ENCODE results near the gene PDE4D.
A peak's percentile ranks its signal among the peaks of the same experiment; 100 is the strongest.

PDE4D gene

DNA sequence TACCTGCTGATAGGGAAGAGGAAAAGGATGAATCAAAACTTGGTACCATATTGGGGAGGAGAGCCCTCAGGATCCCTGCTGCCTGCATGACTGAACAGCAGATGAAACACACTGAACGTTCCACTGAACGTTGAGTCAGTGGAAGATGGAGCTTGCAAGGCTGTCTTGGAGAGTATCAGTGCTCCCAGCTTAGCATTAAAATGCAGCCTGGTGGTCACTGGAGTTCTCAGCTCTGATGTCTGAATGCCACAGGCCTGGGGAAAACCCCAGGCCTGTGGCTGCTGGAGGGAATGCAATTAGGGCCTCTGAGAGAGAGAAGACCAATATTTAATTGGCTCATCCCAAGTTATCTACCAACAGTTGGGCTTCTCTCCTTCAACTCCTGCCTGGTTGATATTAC is 54.5 kb downstream of the PDE4D start:
- DNase-seq (ENCODE audit: low read depth), result no peak

DNA sequence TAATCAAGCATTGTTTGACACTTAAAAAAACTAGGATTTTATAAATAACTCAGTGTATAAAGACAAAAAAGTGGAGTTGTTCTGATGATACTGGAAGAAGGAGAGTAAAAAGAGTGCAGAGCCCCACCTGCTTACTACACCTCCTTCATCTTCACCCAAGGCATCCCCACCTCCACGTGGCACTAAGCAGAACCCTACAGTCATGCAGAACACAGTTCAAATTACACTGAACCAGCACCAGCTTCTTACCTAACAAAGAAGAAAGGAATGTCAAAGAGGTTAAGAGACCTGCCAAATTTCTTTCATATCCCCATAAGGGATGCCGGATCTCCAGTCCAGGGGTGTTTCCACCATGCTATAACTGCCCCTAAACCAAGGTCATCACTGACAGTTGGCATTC is 55.5 kb downstream of the PDE4D start:
- no peak for DNase-seq (ENCODE audit: low read depth)

DNA sequence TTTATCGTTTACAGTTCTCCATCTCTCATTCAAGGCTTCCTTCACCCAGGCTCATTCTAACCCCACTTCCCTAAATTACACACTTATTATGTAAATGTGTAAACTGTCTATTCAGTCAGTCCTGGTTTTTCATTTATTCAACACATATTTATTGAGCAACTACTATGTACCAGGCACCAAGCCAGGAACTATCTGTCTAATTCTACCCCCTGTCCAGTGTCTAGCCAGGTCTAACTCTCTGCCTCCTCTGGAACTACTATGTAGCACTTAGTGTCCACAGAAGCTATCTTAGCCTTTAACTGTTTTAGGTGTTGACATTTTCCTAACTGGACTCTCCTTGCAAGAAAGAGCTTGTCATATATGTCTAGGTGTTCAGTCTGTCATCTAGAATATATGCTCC is 56.5 kb downstream of the PDE4D start:
- no peak for DNase-seq (ENCODE audit: low read depth)

DNA sequence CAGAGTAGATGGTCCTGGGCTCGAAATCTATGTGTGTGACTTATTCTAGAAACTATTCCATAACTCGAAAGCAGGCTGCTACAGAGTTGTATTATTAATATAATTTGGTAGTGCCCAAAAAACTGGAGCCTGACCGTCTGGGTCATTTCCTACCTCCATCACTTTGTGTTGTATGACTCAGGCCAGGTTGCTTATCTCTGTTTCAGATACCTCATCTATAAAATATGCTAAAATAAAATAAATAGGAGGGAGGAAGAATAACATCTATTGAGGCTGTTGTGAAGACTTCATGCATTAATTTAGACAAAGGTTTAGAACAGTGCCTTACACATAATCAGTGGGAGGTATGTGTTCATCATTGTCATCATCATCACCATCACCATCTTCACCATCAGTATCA is 57.7 kb downstream of the PDE4D start:
- DNase-seq (ENCODE audit: low read depth), result no peak

DNA sequence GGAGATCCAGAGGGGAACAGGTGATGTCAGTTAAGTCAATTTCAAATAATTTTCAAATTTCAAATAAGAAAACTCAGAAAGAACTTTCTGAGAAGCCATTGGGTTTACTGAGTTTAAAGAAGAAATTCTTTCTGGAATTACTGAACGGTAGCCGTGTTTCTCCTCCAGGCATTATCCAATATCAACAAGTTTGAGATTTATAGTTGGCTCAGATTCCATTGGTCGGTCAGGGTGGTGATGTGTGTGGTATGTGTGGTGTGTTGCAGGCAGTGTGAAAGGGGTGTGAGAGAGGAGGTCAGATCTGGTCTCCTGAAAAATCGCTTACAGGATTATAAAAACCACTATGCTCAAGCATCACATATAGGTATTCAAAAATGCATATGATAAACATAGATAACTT is 60.1 kb downstream of the PDE4D start:
- DNase-seq (ENCODE audit: low read depth), result no peak

DNA sequence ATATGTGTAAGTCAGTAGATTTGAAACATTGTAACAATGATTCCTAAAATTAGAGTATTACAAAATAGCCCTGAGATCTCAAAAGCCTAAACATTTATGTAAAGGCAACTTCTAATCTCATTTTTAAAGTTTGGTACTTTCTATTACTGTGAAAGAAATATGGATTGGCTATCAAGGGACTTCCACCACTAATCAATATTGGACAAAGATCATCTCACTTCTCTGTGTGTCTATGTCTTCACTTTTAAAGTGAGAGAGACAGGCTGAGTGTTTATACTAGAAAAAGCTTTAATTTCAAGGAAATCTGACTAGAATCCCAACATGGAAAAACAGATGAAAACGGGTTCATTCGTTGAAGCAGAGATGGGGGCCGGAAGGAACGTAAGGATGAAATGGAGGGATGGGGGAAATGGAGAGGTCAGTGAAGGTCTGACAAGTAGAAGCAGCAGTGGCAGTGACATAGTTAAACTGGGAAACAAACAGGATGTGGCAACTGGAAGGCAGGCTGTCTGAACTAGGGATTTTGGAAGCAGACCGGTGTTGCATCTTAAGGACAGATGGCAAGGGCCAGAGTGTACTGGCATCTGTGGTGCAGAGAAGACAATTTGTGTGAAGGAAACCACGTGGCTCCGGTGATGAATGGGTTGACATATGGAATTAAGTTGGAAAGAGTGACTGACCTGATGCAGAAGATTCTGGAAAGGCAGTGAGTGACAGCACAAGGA is 60.8 kb downstream of the PDE4D start:
- DNase-seq (ENCODE audit: low read depth), result no peak

DNA sequence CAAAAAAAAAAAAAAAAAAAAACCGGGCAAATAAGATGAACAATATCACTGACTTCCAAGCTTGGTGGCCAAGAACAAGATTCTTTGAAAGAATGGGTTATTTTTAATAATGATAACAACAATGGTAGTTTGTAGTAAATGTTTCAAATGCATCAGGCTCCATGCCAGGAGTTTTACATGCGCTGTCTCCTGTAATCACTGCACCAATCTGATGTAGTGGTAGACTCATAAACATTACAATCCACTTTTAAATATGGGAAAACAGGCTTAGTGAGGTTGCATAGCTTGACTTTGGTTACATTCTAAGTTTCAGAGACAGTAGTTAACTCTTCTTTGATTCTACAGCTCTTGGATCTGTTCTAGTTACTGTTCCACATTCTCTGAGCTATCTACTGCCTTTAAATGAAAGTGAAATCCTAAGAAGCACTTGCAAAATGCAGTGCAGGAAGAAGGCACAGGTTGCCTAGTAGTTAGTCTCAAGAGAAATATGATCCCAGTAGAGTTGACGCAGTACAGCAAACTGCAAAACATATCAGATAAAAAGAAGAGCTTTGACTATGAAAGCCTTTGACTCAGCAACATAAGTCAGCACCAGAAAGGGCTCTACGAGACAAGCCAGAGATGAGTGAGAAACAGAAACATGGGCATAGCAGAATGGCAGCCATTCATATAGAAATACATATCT is 62.1 kb downstream of the PDE4D start:
- no peak for DNase-seq (ENCODE audit: low read depth)

DNA sequence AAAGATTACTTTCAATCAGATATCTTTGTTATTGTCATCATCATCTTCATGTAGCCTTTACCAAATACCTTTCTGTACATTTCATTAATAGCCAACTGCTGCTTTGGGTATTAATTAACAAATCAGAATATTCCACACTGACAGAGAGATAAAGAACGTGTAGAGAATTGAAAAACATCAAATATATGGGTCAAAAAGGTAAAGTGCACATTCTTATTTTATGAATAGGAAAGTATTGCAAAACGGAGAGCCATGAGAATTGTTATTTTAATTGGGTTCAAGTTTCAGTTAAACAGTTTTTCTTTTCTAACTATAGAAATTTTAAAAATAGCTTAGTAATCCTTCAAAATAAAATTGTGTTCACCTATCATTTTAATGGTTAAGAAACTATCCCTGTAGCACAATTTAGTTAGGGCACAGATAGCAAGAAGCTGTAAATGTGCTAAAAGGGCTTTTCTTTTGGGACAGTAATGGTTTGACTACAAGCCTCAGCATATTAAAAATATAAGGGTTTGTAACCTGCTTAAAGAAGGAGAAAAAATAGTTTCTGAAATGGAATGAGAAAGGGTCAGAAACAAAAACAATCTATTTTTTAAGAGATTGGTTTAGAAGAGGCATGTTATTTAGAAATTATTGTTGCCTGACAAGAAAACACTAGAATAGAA is 62.9 kb downstream of the PDE4D start:
- no peak for DNase-seq (ENCODE audit: low read depth)

DNA sequence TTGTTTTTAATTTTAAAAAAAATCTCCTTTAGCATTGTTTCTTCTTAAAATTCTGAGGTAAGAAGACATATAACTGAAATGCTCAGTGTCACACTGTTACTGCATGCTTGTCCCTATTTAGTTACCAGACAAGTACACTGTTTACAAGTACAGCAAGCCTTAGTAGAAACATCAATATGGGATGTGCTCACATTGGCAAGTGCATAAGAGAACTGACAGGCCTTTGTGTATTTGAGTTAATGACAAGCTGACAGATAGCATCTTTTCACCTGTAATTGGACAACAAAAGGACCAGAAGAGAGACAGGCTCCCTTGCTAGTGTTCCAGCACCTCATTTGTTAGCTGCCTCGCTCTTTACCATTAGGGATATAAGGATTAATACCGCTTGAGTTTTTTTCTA is 63.6 kb downstream of the PDE4D start:
- DNase-seq (ENCODE audit: low read depth), result no peak

DNA sequence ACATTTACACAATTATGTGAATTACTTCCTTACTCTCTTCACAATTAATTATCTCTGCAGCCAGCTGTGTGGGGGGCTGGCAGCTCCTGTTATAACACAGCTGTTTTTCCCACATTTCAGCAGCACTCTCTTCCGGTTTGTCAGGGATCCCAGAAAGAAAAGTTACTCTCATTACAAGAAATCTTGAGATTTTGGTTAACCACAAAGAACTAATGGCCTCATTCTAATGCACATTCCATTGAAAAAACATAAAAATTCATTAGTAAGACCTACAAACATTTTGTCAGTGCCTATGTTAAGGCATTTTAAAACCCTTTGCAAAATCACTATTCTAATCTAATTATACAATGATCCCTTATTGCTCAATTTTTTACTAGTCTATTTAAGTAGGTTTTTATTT is 64.1 kb downstream of the PDE4D start:
- no peak for DNase-seq (ENCODE audit: low read depth)

DNA sequence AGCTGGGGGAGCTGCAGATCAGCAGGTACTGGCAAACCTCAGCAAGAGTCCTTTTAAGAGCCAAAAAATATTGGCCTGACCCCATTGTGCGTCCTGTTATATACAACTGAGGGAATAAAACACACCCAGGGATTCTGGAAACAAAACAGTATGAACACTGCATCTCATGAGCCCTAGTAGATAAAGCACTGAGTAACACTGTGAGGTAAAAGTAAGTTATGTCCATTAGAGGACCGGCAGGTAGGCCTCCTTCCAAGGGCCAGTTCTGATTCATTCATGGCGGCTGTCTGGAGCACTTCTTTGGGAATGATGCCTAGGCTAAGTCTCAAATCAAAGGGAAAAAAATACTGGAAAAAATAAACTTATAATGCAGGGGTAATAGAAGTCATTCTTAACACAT is 64.9 kb downstream of the PDE4D start:
- no peak for DNase-seq (ENCODE audit: low read depth)

DNA sequence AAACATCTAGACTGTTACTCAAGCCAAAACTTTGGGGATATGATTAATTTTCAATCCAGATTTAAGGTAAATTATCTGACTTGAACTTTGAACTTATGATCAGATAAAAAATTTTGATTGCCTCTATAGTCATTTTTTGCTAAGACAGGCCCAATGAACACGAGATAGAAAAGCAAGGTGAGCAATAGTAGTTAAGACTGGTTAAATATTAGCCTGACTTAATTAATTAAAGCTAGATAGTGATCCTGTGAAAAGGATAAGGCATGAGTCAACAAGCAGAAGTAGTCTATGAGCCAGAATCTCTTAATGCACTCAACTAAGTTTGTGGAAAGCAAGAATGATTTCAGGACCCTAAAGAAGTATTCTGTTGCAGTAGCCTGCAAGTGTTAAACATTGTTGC is 66.5 kb downstream of the PDE4D start:
- no peak for DNase-seq (ENCODE audit: low read depth)

DNA sequence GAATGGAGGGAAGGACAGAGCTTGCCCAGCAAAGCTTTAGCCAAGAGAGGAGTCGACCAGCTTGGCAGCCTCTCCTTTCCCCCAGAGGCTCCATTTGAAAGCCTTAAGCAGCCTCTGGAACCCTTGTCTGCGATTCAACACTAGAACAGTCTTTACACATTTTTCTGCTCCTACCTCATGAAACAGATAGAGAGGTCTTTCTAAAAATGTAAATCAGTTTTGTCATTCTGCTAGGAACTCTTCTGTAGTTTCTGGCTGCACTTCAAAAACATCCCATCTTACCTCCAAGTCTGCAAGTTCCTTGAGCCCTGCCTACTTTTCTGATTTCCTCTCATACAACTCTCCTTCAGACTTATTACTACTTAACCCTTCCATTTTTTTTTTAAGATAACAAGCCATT is 70.1 kb downstream of the PDE4D start:
- no peak for DNase-seq (ENCODE audit: low read depth)

DNA sequence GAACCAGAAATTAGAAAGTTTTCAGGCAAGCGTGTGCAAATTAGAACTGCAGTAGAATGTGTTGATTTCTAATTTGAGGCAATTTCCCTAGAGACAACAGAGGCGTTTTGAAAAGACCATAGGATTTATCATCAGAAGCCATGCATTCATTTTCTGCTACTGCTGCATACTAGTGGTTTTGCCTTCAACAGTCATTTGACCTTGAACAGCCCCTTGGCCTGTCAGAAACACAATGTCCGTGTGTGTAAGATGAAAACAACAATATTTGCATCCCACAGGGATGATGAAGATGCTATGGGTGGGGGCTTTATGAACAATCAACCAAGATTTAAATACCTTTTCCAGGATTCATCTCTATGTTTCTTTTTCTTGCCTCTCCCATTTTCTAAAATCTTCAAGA is 73.7 kb downstream of the PDE4D start:
- DNase-seq (ENCODE audit: low read depth), result no peak

DNA sequence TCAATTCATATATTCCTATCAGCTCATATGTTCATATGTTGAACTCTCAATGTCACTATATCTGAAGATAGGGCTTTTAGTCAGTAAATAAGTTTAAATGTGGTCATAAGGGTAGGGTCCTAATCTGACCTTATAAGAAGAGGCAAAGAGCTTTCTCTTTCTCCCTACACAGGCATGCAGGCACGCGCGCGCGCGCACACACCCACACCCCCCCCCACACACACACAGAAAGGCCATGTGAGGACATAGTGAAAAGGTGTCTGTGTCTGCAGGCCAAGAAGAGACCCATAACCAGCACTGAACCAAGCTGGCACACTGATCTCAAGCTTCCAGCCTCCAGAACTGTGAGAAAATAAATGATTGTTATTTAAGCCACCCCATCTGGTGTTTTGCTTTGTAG is 76.0 kb downstream of the PDE4D start:
- DNase-seq (ENCODE audit: low read depth), result no peak

DNA sequence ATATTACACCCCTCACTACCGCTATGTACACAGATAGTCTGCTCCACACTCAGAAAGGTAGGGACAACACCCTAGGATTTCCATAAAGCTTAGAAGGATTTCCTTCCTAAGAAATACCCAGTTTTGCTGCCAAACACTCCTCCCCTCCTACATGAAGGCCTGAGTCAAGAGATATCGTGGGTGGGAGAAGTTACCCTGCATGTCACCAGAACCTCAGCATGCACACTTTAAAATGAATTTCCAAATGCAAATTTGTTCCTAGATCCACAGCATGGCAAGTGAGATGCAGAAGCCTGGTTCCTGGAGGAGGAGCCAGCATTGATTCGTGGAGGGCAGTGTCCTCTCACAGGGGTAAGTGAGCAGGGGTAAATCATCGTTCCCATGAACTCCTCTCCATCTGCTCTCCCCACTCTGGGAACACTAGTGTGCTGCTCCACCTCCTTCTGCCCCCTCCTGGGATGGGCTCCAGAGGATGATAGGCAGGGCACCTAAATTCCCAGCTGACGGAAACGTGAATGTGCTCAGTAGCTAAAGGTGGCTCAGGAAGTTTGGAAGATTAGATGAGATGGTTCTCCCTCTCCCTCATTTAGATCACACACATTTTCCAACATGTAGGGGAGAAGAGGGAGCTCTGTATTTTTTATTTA is 76.7 kb downstream of the PDE4D start:
- no peak for DNase-seq (ENCODE audit: low read depth)

DNA sequence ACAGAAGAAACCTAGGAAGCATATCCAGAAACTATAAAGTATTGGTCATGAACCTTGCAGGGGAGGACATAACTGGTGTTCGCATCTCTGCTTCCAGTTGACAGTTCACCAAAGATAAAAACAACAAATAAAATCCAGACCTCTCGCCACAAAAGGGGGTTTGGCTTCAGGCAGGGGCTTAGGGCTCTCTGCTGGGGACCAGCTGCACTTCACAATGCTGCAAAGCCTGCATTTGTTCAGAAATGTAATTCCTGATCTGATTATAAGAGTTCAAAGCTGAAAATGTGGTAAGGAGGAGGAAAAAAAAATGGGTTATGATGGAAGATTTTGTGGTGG is 79.0 kb downstream of the PDE4D start:
- no peak for DNase-seq (ENCODE audit: low read depth)

DNA sequence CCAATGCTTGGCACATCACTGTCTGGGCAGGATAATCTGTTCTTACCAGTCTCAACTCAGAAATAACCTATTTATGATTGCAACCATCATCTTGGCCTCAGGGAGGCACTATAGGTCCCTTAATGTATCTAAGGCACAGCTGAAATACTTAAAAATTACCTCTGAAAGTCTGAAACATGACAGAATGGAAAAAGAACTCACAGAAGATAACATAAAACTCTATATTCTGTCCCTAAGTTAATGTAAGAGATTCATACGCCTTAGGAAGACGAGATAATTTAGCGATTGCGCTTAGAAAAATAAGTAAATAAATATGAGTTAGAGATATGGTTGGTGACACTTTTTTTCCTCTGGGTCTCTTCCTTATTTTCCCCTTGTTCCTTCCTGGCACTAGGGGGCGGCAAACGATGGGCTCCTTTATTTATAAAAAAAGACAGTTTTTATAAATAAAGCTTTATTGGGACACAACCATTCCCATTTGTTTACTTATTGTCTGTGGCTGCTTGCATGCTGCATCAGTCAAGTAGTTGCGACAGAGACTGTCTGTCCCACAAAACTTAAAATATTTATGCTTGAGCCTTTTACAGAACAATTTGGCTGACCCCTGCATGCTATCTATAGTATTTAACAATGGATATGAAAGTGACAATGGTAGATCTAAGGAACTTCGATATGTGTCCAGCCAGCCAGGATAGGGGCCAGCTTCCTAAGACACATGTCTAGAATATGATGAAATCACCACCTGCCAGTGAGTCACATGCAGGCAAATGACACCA is 79.6 kb downstream of the PDE4D start:
- DNase-seq (ENCODE audit: low read depth), result no peak

DNA sequence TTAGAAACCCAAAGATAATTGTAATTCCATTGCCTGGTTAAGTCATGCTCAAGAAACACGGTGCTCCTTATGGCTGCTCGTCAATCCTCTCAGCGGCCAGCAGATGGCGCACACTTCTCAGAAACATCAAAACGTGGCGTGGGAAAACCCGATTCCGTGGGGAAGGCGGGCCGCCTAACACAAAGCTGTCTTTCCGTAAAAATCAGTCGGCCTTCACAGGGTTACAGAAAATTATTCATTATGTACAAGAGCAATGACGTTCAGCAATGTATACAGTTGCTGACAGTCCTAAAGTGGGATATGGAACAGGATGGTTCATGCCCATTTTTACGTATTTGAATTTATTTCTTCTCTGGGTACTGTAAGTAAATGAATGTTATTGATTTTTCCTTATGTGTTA is 83.5 kb downstream of the PDE4D start:
- DNase-seq (ENCODE audit: low read depth), result peak; percentile 25

DNA sequence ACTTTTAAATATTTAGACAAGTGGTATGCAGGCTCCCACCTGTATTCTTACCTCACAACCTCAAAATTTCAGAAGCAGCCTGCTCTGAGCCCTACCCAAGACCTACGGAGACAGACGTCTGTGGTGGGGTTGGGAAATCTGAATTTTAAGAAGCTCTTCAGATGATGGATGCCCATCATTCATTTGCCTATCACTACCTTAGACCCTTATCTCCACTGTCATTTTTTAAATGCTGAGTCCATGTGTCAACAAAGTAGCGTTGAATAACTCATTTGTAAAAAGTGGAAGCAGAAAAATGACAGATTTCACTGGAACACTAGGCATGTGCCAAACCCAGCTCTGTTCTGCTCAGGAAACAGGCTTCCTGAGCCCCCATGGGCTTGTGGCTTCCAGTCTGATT is 85.7 kb downstream of the PDE4D start:
- DNase-seq (ENCODE audit: low read depth), result no peak

DNA sequence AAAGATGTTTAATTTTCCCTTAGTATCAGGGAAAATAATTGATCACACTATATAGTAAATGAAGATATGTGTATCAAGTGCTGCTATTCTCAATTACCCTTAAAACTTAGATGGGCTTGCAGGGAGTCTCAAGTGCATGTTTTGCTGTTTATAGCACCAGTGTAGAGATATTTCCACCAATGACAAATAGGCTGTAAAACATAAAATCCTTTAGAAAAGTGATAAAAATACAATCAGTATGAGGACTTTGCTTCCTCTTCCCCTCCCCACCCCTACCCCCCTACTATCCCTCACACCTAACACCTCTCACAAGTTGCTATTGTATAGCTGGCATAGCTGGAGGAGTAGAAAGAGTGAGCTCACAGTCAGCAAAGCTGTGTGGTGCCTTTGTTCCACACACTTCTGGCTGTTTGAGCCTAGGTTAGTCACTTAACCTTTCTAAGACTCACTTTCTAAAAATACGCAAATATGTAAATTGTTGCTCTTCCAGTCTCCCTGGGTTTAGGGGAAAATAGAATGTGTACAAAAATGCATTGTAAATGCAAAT is 93.1 kb downstream of the PDE4D start:
- no peak for DNase-seq (ENCODE audit: low read depth)

Measured in stimulated activated CD8-positive, alpha-beta memory T cell treated with anti-CD3 and anti-CD28 coated beads, Interleukin-12 subunit alpha, Interleukin-12 subunit beta, amount 100 ng/mL, for 4 hours (primary cell).